ENCODE measurements around the gene DKC1. TPM values are rescaled to one million over a fixed set of nuclear protein-coding genes. Genes with fewer than 3 reads are reported as not detected.

Gene DKC1
- total RNA-seq, 1 experiment from 2014 or later = 179 TPM

Other genes with a start within 250 kb of the DKC1 start
- 88.8 TPM for gene FAM3A, start 246.6 kb upstream of the DKC1 start, total RNA-seq (2021; ENCODE audit: unreplicated experiment)
- gene G6PD, start 216.0 kb upstream of the DKC1 start, total RNA-seq (2021; ENCODE audit: unreplicated experiment) = 615 TPM
- 76.3 TPM for gene IKBKG, start 215.2 kb upstream of the DKC1 start, total RNA-seq (2021; ENCODE audit: unreplicated experiment)
- not detected for gene CTAG1A, start 177.7 kb upstream of the DKC1 start, total RNA-seq (2021; ENCODE audit: unreplicated experiment)
- not detected for gene CTAG1B, start 143.6 kb upstream of the DKC1 start, total RNA-seq (2021; ENCODE audit: unreplicated experiment)
- not detected for gene CTAG2, start 109.3 kb upstream of the DKC1 start, total RNA-seq (2021; ENCODE audit: unreplicated experiment)
- 8.2 TPM for gene GAB3, start 11.8 kb upstream of the DKC1 start, total RNA-seq (2021; ENCODE audit: unreplicated experiment)
- gene MPP1, start 42.6 kb downstream of the DKC1 start, total RNA-seq (2021; ENCODE audit: unreplicated experiment) = 89.3 TPM
- not detected for gene SMIM9, start 71.8 kb downstream of the DKC1 start, total RNA-seq (2021; ENCODE audit: unreplicated experiment)
- 122 TPM for gene F8A1, start 123.5 kb downstream of the DKC1 start, total RNA-seq (2021; ENCODE audit: unreplicated experiment)

Data from Panc1 (cell line).